NB4 (cell line): ENCODE results near the gene ASCL1.

Experiments
- DNase-seq: peaks from one replicate; pipeline ENCODE4 v3.0.0; 2010; ENCODE audit warnings: low read depth
- H3K4me3 ChIP-seq: one replicate; pipeline ENCODE4 v1.5.1; 2011; ENCODE audit warnings: mild to moderate bottlenecking, low read depth, low read length, moderate library complexity
- MYC ChIP-seq: IDR thresholded peaks from 2 replicates; pipeline ENCODE4 v1.6.1; 2011; ENCODE audit warnings: low read depth, low read length
- POLR2A ChIP-seq: IDR thresholded peaks from 2 replicates; pipeline ENCODE4 v1.6.1; 2011; ENCODE audit warnings: mild to moderate bottlenecking; ENCODE audit not compliant: insufficient read length; ENCODE audit errors: extremely low read depth
- TF ChIP-seq, protein P1 (sequence below): IDR thresholded peaks from 2 replicates; pipeline ENCODE4 v1.6.1; 2011; ENCODE audit warnings: low read depth, low read length
- TF ChIP-seq, protein P2 (sequence below): IDR thresholded peaks from one replicate; pipeline ENCODE4 v1.5.1; 2012; ENCODE audit warnings: low read depth, low read length

The ASCL1 gene

GRCh38 chr12:102992720-102993119 is 35.2 kb downstream of the ASCL1 start:
- H3K4me3 ChIP-seq = no peak overlapping the region
- TF ChIP-seq POLR2A (no peak), MYC (no peak)
- TF ChIP-seq, protein P1, sequence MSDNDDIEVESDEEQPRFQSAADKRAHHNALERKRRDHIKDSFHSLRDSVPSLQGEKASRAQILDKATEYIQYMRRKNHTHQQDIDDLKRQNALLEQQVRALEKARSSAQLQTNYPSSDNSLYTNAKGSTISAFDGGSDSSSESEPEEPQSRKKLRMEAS = no peak
- TF ChIP-seq, protein P2, sequence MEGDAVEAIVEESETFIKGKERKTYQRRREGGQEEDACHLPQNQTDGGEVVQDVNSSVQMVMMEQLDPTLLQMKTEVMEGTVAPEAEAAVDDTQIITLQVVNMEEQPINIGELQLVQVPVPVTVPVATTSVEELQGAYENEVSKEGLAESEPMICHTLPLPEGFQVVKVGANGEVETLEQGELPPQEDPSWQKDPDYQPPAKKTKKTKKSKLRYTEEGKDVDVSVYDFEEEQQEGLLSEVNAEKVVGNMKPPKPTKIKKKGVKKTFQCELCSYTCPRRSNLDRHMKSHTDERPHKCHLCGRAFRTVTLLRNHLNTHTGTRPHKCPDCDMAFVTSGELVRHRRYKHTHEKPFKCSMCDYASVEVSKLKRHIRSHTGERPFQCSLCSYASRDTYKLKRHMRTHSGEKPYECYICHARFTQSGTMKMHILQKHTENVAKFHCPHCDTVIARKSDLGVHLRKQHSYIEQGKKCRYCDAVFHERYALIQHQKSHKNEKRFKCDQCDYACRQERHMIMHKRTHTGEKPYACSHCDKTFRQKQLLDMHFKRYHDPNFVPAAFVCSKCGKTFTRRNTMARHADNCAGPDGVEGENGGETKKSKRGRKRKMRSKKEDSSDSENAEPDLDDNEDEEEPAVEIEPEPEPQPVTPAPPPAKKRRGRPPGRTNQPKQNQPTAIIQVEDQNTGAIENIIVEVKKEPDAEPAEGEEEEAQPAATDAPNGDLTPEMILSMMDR = no peak
- DNase-seq = no peak

DNA sequence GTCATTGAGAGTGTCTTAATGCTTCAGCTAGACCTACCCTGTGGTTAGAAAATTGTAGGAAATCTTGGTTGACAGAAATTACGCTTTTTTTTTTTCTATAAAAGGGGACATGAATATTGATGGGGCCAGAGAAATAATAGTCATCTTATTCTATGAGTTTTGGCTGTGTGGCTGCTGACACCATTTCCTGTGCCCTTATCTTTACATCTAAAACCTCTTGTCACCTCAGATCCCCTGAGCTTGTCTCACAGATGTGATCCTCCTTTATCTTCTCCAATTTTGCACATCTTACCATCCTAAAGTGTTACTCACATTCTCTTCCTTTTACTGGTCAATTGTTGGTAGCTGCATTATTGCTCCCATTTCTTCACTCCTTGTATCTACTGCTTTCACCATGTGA is 36.1 kb downstream of the ASCL1 start:
- DNase-seq = no peak
- no peak overlapping the region for H3K4me3 ChIP-seq
- TF ChIP-seq MYC (no peak), POLR2A (no peak)
- TF ChIP-seq, protein P2 = no peak
- TF ChIP-seq, protein P1 = no peak

GRCh38 chr12:102995372-102995771 is 37.9 kb downstream of the ASCL1 start:
- TF ChIP-seq, protein P2 = no peak
- TF ChIP-seq POLR2A (no peak), MYC (no peak)
- TF ChIP-seq, protein P1 = no peak
- H3K4me3 ChIP-seq = no peak overlapping the region
- DNase-seq = no peak
